GM12865 (cell line): ENCODE measurements around the gene ENSA.

Experiments
- DNase-seq: peaks from one replicate; pipeline ENCODE4 v3.0.0; 2010; ENCODE audit warnings: low read depth
- H3K4me3 ChIP-seq: 2 replicates; pipeline ENCODE4 v1.5.1; 2011; ENCODE audit warnings: mild to moderate bottlenecking, low read depth, low read length, control low read depth
- CTCF ChIP-seq: IDR thresholded peaks from 2 replicates; pipeline ENCODE4 v1.5.1; 2011; ENCODE audit warnings: low read length, control low read depth, low read depth, inconsistent platforms; ENCODE audit not compliant: insufficient read depth; ENCODE audit errors: missing control alignments

Gene ENSA

GRCh38 chr1:150579945-150580642 lies 49.3 kb downstream of the ENSA start:
- H3K4me3 ChIP-seq, result peak overlapping the region; percentile 94
- no peak for DNase-seq
- no peak for TF ChIP-seq CTCF

GRCh38 chr1:150579110-150579944 lies 50.1 kb downstream of the ENSA start, which contains the start of gene MCL1:
Gene MCL1 (minus strand): TSS chr1:150579610. CDS start chr1:150579530, 80 bp downstream.
- DNase-seq, result peak; percentile 97
- peak within 1 kb of the TSS; percentile 95 for H3K4me3 ChIP-seq
- TF ChIP-seq CTCF, result no peak

GRCh38 chr1:150578272-150579109 lies 50.9 kb downstream of the ENSA start:
- no peak for TF ChIP-seq CTCF
- H3K4me3 ChIP-seq, result peak overlapping the region; percentile 95
- peak; percentile 61 for DNase-seq

- no peak for TF ChIP-seq CTCF
- DNase-seq, result peak; percentile 44
- H3K4me3 ChIP-seq, result peak overlapping the region; percentile 95
These were observed 51.7 kb downstream of the ENSA start for GRCh38 chr1:150577557-150578271.

GRCh38 chr1:150576794-150577556 lies 52.4 kb downstream of the ENSA start:
- H3K4me3 ChIP-seq, result peak overlapping the region; percentile 95
- TF ChIP-seq CTCF, result no peak
- DNase-seq, result peak; percentile 23

GRCh38 chr1:150576367-150576711 lies 53.1 kb downstream of the ENSA start:
- H3K4me3 ChIP-seq, result peak overlapping the region; percentile 95
- TF ChIP-seq CTCF, result no peak
- no peak for DNase-seq
